Right atrium auricular region (tissue), 2 donors: ENCODE results near the gene CDK5RAP2. TPM values are rescaled to one million over a fixed set of nuclear protein-coding genes. Genes with fewer than 3 reads are reported as not detected.

Experiments
- DNase-seq: peaks from one replicate; pipeline ENCODE4 v3.0.0-alpha.2; 2019; ENCODE audit warnings: low spot score
- H3K27ac ChIP-seq, 2 donors: fragments of 200-600 bp; sonication (generic); 1 replicate in 1 of 2; 2 replicates in 1 of 2; pipeline ENCODE4 v1.5.1; 2016 to 2019
- H3K27me3 ChIP-seq, 2 donors: fragments of 200-600 bp; sonication (generic); one replicate each; pipeline versions ENCODE4 v1.5.1 to v1.6.0; 2017 to 2019
- H3K36me3 ChIP-seq: fragments of 200-600 bp; sonication (generic); one replicate; pipeline ENCODE4 v1.5.1; 2016
- H3K4me1 ChIP-seq, 2 donors: fragments of 200-600 bp; sonication (generic); one replicate each; pipeline versions ENCODE4 v1.5.1 to v1.6.0; 2017 to 2019
- H3K4me3 ChIP-seq, 2 donors: fragments of 200-600 bp; sonication (generic); 1 replicate in 1 of 2; 2 replicates in 1 of 2; pipeline ENCODE4 v1.5.1; 2017 to 2019; ENCODE audit warnings: mild to moderate bottlenecking in 1 of 2, moderate library complexity in 1 of 2
- H3K9me3 ChIP-seq, 2 donors: fragments of 200-600 bp; sonication (generic); one replicate each; pipeline ENCODE4 v1.5.1; 2019
- total RNA-seq, 2 donors: library from RNA; depleted of rRNA; stranded (reverse); fragments of >200 nt; gene quantifications; one replicate each; pipeline ENCODE4 v1.1.0, GENCODE V29; 2016
- TF ChIP-seq, protein P1 (sequence below), 2 donors: fragments of 200-600 bp; sonication (generic); IDR thresholded peaks; one replicate each; pipeline ENCODE4 v1.5.1; 2019; ENCODE audit warnings: antibody characterized with exemption in 2 of 2

CDK5RAP2 gene
- total RNA-seq, 2 donors from 2014 or later = 36.7 to 40.4 TPM

DNA sequence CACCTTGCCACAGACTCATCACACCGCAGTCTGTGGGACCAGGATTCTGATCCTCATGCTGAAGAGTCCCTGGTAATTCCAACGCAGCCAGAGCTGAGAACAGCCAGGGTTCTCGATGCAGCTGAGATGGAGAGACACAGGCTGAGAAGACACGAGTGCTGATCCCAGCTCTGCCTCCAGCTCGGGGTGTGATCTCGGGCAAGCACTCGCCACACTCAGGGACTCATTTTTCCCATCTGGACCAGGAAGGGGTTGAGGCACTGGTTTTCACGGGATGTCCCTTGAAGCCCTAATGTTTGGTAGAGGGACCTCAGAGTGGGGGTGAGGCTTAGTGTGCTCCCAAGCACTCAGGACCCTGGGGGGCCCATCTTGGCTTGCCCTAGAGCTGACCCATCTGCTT is 200.4 kb downstream of the CDK5RAP2 start:
- no peaks in the 10 kb centered on the region for H3K4me1 ChIP-seq
- no peak for DNase-seq

DNA sequence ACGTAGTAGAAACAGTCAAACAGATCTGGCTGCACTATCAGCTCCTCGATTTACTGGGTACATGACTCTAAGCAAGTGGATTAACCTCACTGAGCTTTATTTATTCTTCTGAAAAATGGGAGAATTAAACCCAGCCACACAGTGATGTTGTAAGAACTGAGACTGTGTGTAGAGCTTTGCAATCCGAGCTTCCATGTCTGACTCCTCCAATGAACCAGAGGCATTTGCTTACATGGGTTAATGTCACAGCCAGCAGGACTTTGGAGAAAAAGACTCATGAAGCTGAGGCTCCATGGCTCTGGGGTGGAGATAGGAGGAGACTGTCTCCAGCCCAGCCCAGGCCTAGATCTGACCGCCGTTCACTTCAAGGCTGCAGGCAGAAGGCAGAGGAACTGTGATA is 201.3 kb downstream of the CDK5RAP2 start:
- no peak for DNase-seq
- Histone ChIP-seq H3K27ac (no peak overlapping the region), H3K36me3 (no peaks in the 10 kb centered on the region), H3K9me3 (peaks cover 0 to 13% of the 10 kb centered on the region in 2 donors), H3K4me1 (no peaks in the 10 kb centered on the region), H3K4me3 (no peak overlapping the region), H3K27me3 (no peaks in the 10 kb centered on the region)
- TF ChIP-seq, protein P1, sequence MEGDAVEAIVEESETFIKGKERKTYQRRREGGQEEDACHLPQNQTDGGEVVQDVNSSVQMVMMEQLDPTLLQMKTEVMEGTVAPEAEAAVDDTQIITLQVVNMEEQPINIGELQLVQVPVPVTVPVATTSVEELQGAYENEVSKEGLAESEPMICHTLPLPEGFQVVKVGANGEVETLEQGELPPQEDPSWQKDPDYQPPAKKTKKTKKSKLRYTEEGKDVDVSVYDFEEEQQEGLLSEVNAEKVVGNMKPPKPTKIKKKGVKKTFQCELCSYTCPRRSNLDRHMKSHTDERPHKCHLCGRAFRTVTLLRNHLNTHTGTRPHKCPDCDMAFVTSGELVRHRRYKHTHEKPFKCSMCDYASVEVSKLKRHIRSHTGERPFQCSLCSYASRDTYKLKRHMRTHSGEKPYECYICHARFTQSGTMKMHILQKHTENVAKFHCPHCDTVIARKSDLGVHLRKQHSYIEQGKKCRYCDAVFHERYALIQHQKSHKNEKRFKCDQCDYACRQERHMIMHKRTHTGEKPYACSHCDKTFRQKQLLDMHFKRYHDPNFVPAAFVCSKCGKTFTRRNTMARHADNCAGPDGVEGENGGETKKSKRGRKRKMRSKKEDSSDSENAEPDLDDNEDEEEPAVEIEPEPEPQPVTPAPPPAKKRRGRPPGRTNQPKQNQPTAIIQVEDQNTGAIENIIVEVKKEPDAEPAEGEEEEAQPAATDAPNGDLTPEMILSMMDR (IDR thresholded peaks at IDR 0.05) = no peak

More for the DNA sequence above, 200.4 kb downstream of the CDK5RAP2 start:
- Histone ChIP-seq H3K9me3 (peaks cover 0 to 13% of the 10 kb centered on the region in 2 donors), H3K27ac (no peak overlapping the region), H3K4me3 (no peak overlapping the region), H3K36me3 (no peaks in the 10 kb centered on the region), H3K27me3 (no peaks in the 10 kb centered on the region)
- TF ChIP-seq, protein P1 (IDR thresholded peaks at IDR 0.05) = no peak

DNA sequence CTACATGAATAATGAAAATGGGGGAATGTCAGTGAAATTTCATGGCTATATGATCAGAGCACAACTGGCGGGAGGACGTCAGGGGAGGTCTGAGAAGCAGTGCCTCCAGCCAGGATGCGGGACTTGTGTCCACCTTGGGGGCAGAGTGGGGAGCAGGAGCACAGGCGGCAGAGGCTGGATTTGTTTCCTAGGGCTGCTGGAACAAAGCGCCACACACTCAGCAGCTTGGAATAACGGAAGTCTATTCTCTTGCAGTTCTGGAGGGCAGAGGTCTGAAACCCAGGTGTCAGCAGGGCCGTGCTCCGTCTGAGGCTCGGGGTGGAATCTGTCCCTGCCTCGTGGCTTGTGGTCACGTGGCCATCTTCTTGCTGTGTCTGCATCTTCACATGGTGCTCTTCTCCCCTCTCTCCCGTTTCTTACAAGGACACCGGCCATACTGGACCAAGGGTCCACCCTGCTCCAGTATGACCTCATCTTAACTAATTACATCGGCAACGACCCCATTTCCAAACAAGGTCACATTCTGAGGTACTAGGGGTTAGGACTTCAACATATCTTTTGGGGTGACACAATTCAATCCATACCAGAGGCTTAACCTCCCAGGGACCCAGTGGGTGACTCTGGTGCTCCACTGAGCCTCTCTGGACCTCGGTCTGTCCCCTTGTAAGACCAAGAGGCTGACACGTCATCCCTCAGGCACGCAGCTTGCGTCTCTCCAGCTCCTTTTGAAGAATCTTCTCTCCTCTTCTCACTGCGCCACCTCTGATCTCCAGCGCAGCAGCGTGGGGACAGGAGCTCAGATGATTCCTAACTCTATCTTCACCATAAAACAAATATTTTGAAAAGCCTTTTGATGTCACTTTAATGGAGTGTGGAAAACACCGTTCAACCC is 202.5 kb downstream of the CDK5RAP2 start:
- no peak overlapping the region for H3K4me3 ChIP-seq
- no peak for DNase-seq
- no peak overlapping the region for H3K27ac ChIP-seq

DNA sequence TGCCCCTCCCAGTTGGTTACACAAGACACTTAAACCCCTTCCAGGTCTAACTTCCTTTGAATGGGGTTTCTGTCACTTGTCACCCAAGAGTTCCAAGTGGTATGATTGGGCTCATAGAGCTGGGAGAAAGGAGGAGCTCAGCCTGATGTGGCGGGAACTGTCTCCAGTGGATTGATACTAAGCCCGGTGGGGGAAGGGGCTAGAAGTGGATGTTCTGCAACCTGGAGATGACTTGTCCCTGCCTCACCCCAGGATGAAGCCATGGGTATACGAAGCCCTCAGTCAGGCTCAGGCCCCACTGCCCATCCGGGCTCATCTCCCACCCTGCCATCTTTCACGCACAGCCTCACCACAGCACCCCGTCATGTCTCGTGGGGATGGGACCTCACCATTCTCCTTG is 203.9 kb downstream of the CDK5RAP2 start:
- H3K27me3 ChIP-seq = no peaks in the 10 kb centered on the region
- TF ChIP-seq, protein P1 (IDR thresholded peaks at IDR 0.05) = no peak

More for the DNA sequence above, 202.5 kb downstream of the CDK5RAP2 start:
- TF ChIP-seq, protein P1 (IDR thresholded peaks at IDR 0.05) = no peak
- Histone ChIP-seq H3K36me3 (no peaks in the 10 kb centered on the region), H3K9me3 (peaks cover 0 to 13% of the 10 kb centered on the region in 2 donors), H3K27me3 (no peaks in the 10 kb centered on the region), H3K4me1 (no peaks in the 10 kb centered on the region)

DNA sequence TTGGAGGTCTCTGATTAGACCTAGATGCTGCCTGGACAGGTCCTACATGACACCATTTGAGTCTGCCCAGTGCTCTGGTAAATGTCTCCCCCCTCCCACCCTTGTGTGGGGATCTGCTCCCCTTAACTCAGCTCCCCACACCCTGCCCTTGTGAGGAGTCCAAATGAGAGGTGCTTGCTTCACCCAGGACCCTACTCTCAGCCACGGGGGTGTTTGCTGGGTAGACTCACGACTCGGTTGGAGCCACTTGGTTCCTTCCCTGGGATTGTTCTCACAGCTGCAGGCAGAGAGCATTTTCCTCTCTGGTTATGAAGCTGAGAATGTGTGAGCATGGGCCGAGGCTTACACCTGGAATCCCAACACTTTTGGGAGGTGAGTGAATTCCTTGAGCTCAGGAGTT is 204.7 kb downstream of the CDK5RAP2 start:
- DNase-seq = no peak
- Histone ChIP-seq H3K4me3 (no peak overlapping the region), H3K27me3 (no peaks in the 10 kb centered on the region), H3K36me3 (no peaks in the 10 kb centered on the region), H3K4me1 (no peaks in the 10 kb centered on the region), H3K9me3 (peaks cover 0 to 13% of the 10 kb centered on the region in 2 donors), H3K27ac (no peak overlapping the region)
- TF ChIP-seq, protein P1 (IDR thresholded peaks at IDR 0.05) = no peak

More for the DNA sequence above, 203.9 kb downstream of the CDK5RAP2 start:
- no peak overlapping the region for H3K4me3 ChIP-seq
- H3K4me1 ChIP-seq = no peaks in the 10 kb centered on the region
- H3K27ac ChIP-seq = no peak overlapping the region
- no peaks in the 10 kb centered on the region for H3K36me3 ChIP-seq
- H3K9me3 ChIP-seq = peaks cover 0 to 13% of the 10 kb centered on the region in 2 donors
- no peak for DNase-seq
